HL-60 (cell line): ENCODE results near the gene MUL1.

ENCODE experiments used
- CTCF ChIP-seq: IDR thresholded peaks from one replicate; pipeline ENCODE4 v1.5.1; 2011; ENCODE audit warnings: low read length, control low read depth, inconsistent platforms; ENCODE audit not compliant: insufficient read depth
- SPI1 ChIP-seq: IDR thresholded peaks from 2 replicates; pipeline ENCODE4 v1.6.1; 2012; ENCODE audit warnings: low read depth, mild to moderate bottlenecking, borderline replicate concordance

DNA sequence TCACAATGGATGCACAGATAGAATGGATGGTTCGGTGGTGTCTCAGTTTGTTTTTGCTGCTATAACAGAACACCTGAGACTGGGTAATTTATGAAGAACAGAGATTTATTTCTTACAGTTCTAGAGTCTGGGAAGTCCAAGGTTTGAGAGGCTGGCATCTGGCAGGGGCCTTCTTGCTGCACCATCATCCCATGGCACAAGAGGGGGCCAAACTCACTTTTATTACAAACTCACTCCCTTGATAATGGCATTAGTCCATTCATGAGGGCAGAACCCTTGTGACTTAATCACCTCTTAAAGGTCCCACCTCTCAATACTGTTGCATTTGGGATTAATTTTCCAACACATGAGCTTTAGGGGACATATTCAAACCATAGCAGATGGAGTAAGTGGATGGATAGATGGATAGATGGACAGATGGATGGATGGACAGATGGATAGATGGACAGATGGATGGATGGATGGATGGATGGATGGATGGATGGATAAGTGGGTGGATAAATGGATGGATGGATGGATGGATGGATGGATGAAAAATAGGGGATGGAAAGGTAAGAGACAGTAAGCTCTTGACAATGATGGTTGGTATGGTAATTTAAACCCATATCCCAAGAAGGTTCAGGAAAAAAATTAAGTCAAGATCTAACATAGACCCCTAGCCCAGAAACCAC, 38.4 kb downstream of the MUL1 start:
- no peak for TF ChIP-seq CTCF
- TF ChIP-seq SPI1 = no peak
